Loucy (cell line): ENCODE results near the gene DLGAP5.

Experiments
- H2AFZ ChIP-seq: fragments of 200-600 bp; sonication (generic); 2 replicates; pipeline ENCODE4 v1.6.0; 2016; ENCODE audit warnings: antibody characterized with exemption, mild to moderate bottlenecking, low read length, moderate library complexity
- H3F3A ChIP-seq: fragments of 200-600 bp; 2 replicates; pipeline ENCODE4 v1.6.0; 2016; ENCODE audit warnings: antibody characterized with exemption, low read depth, mild to moderate bottlenecking
- H3K27me3 ChIP-seq: fragments of 200-600 bp; sonication (generic); 2 replicates; pipeline ENCODE4 v1.6.1; 2014; ENCODE audit warnings: low read length, mild to moderate bottlenecking; ENCODE audit not compliant: insufficient read depth, poor library complexity, severe bottlenecking
- H3K36me3 ChIP-seq: fragments of 200-600 bp; sonication (generic); 2 replicates; pipeline ENCODE4 v1.6.1; 2016; ENCODE audit warnings: low read length; ENCODE audit not compliant: insufficient read depth
- H3K4me1 ChIP-seq: fragments of 200-600 bp; sonication (generic); 2 replicates; pipeline ENCODE4 v1.5.1; 2014; ENCODE audit warnings: low read length, mild to moderate bottlenecking; ENCODE audit not compliant: insufficient read depth, poor library complexity, severe bottlenecking
- H3K4me2 ChIP-seq: fragments of 200-600 bp; sonication (generic); 2 replicates; pipeline ENCODE4 v1.6.0; 2014; ENCODE audit warnings: antibody characterized with exemption, low read length, low read depth, mild to moderate bottlenecking; ENCODE audit not compliant: poor library complexity, severe bottlenecking
- H3K4me3 ChIP-seq: fragments of 200-600 bp; sonication (generic); 2 replicates; pipeline ENCODE4 v1.5.1; 2014; ENCODE audit warnings: low read length, mild to moderate bottlenecking, mixed read lengths; ENCODE audit not compliant: poor library complexity, severe bottlenecking
- H3K79me2 ChIP-seq: fragments of 200-600 bp; sonication (generic); 2 replicates; pipeline ENCODE4 v1.6.1; 2014; ENCODE audit warnings: low read length; ENCODE audit not compliant: insufficient read depth
- H3K9ac ChIP-seq: fragments of 200-600 bp; sonication (generic); 2 replicates; pipeline ENCODE4 v1.6.0; 2014; ENCODE audit warnings: mild to moderate bottlenecking, low read depth, low read length, moderate library complexity; ENCODE audit not compliant: poor library complexity, severe bottlenecking
- H3K9me2 ChIP-seq: fragments of 200-600 bp; sonication (generic); replicated peaks from 2 replicates; pipeline ENCODE4 v1.6.1; 2016; ENCODE audit warnings: low read depth, low read length, mixed read lengths
- H3K9me3 ChIP-seq: fragments of 200-600 bp; sonication (generic); 2 replicates; pipeline ENCODE4 v1.6.1; 2014; ENCODE audit warnings: mild to moderate bottlenecking, antibody characterized with exemption, low read length, low read depth; ENCODE audit not compliant: insufficient read depth
- H4K20me1 ChIP-seq: fragments of 200-600 bp; sonication (generic); 2 replicates; pipeline ENCODE4 v1.6.0; 2014; ENCODE audit warnings: antibody characterized with exemption, low read length, mild to moderate bottlenecking; ENCODE audit not compliant: insufficient read depth, poor library complexity, severe bottlenecking
- EZH2phosphoT487 ChIP-seq: fragments of 200-600 bp; IDR thresholded peaks from 2 replicates; pipeline ENCODE4 v1.6.1; 2018; ENCODE audit warnings: antibody characterized with exemption, mild to moderate bottlenecking, moderate library complexity, borderline replicate concordance
- TF ChIP-seq, protein P1 (sequence below): fragments of 200-600 bp; sonication (generic); conservative IDR thresholded peaks from 2 replicates; pipeline ENCODE4 v1.5.1; 2014; ENCODE audit warnings: mild to moderate bottlenecking, antibody characterized with exemption, low read length

DLGAP5 gene

DNA sequence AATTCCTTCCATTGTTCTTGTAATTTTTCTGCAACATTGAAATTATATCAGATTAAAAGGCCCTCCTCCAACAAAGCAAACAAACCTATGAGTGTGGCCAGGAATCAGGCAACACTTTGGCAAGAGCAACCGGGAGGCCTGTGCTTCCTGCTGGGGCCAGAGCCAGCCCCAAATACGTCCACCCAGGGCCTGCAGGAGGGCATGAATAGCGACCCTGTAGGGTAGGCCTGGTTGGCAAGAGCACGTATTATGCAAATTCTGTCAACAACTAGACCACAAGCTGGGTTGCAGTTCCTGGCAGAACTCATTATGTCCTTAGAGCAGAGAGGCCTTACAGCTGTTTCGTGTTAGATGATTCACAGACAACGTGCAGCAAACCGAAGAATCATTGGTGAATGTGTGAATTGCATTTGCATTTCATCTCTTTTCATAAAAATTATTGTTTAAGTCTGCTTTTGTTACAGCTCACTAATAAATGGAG is 89.2 kb downstream of the DLGAP5 start:
- H3K4me1 ChIP-seq = peaks cover 47% of the 10 kb centered on the region
- H3K9me2 ChIP-seq = no peaks in the 10 kb centered on the region
- H3F3A ChIP-seq = peaks cover 12% of the 10 kb centered on the region; the same call in 1 of the 2 replicates
- H3K4me3 ChIP-seq = peak overlapping the region; percentile 38
- H4K20me1 ChIP-seq = no peaks in the 10 kb centered on the region
- no peaks in the 10 kb centered on the region for H3K27me3 ChIP-seq
- H3K9ac ChIP-seq = peak overlapping the region; percentile 68
- H3K36me3 ChIP-seq = no peaks in the 10 kb centered on the region
- H3K79me2 ChIP-seq = no peaks in the 10 kb centered on the region
- peak overlapping the region; percentile 80; the same call in 1 of the 2 replicates for H2AFZ ChIP-seq
- H3K4me2 ChIP-seq = peak overlapping the region; percentile 58
- TF ChIP-seq EZH2phosphoT487 = no peak
- TF ChIP-seq, protein P1, sequence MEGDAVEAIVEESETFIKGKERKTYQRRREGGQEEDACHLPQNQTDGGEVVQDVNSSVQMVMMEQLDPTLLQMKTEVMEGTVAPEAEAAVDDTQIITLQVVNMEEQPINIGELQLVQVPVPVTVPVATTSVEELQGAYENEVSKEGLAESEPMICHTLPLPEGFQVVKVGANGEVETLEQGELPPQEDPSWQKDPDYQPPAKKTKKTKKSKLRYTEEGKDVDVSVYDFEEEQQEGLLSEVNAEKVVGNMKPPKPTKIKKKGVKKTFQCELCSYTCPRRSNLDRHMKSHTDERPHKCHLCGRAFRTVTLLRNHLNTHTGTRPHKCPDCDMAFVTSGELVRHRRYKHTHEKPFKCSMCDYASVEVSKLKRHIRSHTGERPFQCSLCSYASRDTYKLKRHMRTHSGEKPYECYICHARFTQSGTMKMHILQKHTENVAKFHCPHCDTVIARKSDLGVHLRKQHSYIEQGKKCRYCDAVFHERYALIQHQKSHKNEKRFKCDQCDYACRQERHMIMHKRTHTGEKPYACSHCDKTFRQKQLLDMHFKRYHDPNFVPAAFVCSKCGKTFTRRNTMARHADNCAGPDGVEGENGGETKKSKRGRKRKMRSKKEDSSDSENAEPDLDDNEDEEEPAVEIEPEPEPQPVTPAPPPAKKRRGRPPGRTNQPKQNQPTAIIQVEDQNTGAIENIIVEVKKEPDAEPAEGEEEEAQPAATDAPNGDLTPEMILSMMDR = no peak
- peaks cover 6% of the 10 kb centered on the region; the same call in 1 of the 2 replicates for H3K9me3 ChIP-seq

DNA sequence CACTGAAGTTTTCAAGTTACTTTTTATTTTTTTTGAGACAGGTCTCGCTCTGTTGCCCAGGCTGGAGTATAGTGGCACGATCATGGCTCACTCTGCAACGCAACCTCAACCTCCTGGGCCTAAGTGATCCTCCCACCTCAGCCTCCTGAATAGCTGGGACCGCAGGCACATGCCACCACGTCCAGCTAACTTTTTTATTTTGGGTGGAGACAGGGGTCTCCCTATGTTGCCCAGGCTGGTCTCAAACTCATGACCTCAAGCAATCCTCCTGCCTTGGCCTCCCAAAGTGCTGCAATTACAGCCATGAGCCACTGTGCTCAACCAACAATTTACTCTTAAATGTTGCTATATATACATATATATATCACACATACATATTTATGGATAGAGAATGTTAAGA is 89.7 kb downstream of the DLGAP5 start:
- peaks cover 6% of the 10 kb centered on the region; the same call in 1 of the 2 replicates for H3K9me3 ChIP-seq
- H3F3A ChIP-seq = peaks cover 12% of the 10 kb centered on the region; the same call in 1 of the 2 replicates
- H3K4me3 ChIP-seq = peak overlapping the region; percentile 38
- no peaks in the 10 kb centered on the region for H3K36me3 ChIP-seq
- peaks cover 47% of the 10 kb centered on the region for H3K4me1 ChIP-seq
- H3K27me3 ChIP-seq = no peaks in the 10 kb centered on the region
- no peaks in the 10 kb centered on the region for H3K9me2 ChIP-seq
- TF ChIP-seq EZH2phosphoT487 = no peak
- TF ChIP-seq, protein P1 = no peak
- H3K4me2 ChIP-seq = peak overlapping the region; percentile 58
- no peaks in the 10 kb centered on the region for H4K20me1 ChIP-seq
- no peaks in the 10 kb centered on the region for H3K79me2 ChIP-seq
- H2AFZ ChIP-seq = peak overlapping the region; percentile 80; the same call in 1 of the 2 replicates
- peak overlapping the region; percentile 68 for H3K9ac ChIP-seq

DNA sequence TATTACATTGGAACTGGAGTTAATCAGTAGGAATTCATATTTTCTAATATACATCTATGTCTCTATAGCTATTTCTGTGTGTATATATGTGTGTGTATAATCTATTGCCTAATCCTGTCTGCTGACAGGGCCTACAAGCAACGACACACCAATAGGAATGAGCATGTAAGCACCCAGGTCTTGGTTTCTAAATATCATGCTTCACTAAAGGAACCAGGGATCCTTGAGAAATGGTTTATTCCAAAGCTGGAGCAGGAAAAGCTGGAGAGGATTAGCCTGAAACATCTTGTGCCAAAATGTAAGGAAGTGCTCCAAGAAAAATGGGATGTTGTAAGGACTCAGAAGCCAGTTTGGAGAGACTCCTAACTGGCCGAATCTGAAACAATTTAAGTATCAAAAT is 91.6 kb downstream of the DLGAP5 start:
- Histone ChIP-seq H3K9me3 (peaks cover 6% of the 10 kb centered on the region; the same call in 1 of the 2 replicates), H3K9me2 (no peaks in the 10 kb centered on the region), H3K4me3 (no peak overlapping the region), H3K36me3 (no peaks in the 10 kb centered on the region), H3K9ac (no peak overlapping the region), H3K27me3 (no peaks in the 10 kb centered on the region), H3F3A (peaks cover 12% of the 10 kb centered on the region; the same call in 1 of the 2 replicates), H3K79me2 (no peaks in the 10 kb centered on the region), H3K4me1 (peaks cover 47% of the 10 kb centered on the region), H2AFZ (no peak overlapping the region), H4K20me1 (no peaks in the 10 kb centered on the region), H3K4me2 (no peak overlapping the region)
- TF ChIP-seq, protein P1 = no peak
- no peak for TF ChIP-seq EZH2phosphoT487
